NCI-H2196 treated with DMSO at 0.1 percent for 48 hours (cell line): ENCODE data around the gene SGTA.

ENCODE experiments used
- DNase-seq: peaks from one replicate; lab custom pipeline; 2025; ENCODE audit not compliant: unreplicated experiment; lab: John Stamatoyannopoulos, UW

Gene SGTA

DNA sequence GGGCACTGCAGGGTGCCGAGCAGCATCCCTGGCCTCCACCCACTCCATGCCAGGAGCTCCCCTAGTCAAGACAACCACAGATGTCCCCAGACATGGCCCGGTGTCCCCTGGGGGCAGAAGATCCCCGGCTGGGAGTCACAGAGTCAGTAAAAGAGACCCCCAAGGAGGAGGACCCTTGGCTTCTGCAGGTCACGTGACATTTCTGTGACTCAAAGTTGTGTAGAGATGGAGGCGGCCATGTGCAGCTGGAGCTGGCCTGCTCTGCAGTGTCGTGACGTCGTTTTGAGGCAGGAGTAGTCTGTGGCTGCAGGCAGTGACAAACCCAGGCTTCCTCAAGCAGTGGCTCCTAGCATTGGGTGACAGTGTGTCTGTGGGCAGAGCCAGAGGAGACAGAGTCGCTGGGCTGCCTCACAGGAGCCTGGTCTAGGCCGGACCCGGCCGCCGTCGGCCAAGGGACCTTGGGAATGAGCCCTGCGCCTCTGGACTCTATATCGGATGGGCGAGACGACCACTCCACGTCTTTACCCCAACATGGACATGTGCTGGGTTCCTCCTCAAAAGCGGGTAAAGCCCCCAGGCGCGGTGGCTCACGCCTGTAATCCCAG, 54.2 kb downstream of the SGTA start:
- no peak for DNase-seq

DNA sequence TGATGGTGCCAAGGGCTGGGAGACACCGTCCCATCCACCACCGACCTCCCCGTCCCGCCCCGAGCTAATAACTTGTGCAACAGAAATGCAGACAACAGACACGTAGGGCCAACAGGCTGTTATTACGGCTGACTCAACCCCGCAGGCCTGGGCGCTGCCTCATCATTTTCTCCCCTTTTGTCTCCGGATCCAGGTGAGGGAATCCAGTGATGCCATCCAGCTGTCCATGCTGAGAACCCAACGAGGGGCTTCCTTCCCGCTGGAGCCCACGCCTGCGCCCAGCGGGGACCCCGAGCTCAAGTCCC, 55.5 kb downstream of the SGTA start:
- no peak for DNase-seq

DNA sequence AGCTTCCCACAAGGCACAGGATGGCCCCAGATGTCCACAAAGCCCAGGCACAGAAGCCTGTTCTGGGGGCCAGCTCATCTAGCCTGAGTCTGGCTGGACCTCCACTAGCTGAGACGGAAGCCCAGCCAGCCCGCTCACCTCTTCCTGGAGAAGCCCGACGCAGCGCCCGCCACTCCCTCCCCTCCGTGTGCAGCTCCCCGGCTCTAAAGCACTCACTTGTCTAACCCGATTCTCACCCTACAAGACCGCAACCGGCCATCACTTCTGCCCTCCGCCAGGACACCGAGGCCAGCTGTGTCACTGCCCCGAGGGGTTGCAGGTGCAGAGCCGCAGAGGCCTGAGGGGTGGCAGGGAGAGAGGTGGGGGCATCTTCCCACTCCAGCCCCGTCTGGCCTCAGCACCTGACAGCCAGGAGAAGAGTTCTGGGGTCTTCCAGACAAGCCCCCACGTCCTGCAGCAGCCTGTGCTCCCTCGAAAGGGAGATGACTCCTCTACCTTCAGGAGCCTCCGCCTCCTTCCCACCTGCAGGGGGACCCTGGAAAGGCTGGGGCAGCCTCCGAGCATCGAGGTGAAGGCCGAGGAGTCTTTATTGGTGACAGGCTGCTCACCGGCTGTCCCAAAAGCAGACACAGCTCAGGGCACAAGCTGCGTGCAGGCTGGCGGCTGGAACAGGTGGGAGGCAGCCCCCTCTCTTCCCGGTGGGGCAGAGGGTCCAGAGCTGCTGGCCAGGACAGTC, 56.0 kb downstream of the SGTA start:
- no peak for DNase-seq

DNA sequence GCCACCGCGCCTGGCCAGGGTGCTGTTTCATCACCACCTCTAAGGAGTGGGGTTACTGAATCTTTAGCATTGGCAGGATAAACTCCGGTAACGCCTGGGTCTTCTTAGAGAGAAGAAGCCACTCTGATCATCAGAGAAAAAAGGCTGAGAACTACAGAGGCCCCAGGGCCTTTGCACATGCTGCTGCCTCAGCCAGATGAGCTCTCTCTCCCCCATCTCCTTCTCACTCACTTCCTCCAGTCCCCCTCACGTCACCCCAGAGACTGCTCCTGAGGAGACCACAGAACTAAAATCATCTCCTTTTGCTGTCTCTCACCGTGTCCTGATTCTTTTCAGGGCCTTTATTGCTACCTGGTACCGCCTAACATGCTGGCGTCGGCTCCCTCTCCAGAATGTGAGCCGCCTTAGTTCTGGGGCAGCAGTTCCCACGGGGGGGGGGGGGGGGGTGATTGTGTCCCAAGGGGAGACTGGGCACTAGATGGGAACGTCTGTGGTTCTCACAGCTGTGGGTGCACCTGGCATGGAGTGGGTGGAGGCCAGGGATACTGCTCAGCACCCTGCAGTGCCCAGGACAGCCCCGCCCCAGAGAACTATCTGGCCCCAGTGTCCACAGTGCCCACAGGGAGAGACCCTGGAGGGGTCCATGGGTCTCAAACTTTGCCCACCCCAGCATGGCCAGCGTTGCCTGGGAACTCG, 56.8 kb downstream of the SGTA start:
- no peak for DNase-seq

DNA sequence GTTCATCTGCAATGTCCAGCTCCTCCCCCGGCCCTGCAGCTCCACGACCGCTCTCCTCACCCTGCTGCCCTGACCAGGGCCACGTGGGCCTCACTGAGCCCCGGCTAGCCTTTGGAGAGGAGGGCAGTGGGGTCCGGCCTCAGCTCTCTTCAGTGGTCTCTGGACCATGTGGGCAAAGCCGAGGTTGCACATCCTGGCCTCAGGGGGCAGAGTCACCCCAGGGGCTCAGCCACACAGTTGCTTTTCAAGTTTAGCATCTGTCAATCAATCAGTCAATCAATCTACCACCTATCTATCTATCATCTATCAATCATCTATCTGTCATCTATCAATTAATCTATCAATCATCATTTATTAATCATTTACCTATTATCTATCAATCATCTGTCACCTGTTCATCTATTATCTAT, 58.9 kb downstream of the SGTA start:
- no peak for DNase-seq

DNA sequence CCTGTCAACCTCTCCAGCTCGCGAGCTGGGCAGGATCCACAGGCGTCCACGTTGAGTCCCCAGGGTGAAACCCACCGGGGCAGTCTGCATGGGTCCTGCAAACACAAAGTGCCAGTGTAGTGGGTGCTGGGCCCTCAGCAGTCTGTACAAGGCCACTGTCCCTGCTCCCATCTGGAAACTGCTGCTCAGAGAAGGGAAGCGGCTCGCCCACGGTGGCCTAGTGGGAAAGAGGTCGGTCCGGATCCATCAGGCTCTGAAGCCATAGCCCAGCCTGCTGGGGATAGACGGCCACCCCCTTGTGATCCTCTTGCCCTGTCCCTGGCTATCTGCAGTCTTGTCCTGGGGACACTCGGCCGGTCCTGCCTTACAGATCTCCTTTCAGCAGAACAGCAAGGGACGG, 59.3 kb downstream of the SGTA start:
- no peak for DNase-seq

DNA sequence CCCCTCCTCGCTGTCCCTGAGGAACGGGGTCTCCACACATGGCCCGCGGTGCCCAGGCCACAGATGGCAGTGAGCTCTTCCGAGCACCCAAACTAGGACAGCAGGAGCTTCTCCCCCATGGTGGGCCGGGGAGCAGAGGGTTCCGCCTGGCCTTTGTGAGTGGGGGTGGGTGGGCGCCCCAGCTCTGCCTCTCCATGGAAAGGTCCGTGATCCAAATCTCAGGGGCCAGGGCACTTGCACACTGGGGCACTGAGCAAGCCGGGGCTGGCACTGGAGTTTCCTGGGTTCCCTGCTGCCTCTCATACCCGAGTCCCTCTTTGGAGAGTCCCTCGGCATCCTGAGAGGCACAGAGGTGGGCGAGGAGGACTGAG, 59.7 kb downstream of the SGTA start:
- DNase-seq = no peak

- DNase-seq = no peak
Measured at GRCh38 chr19:2722541-2723344, 60.3 kb downstream of the SGTA start.

DNA sequence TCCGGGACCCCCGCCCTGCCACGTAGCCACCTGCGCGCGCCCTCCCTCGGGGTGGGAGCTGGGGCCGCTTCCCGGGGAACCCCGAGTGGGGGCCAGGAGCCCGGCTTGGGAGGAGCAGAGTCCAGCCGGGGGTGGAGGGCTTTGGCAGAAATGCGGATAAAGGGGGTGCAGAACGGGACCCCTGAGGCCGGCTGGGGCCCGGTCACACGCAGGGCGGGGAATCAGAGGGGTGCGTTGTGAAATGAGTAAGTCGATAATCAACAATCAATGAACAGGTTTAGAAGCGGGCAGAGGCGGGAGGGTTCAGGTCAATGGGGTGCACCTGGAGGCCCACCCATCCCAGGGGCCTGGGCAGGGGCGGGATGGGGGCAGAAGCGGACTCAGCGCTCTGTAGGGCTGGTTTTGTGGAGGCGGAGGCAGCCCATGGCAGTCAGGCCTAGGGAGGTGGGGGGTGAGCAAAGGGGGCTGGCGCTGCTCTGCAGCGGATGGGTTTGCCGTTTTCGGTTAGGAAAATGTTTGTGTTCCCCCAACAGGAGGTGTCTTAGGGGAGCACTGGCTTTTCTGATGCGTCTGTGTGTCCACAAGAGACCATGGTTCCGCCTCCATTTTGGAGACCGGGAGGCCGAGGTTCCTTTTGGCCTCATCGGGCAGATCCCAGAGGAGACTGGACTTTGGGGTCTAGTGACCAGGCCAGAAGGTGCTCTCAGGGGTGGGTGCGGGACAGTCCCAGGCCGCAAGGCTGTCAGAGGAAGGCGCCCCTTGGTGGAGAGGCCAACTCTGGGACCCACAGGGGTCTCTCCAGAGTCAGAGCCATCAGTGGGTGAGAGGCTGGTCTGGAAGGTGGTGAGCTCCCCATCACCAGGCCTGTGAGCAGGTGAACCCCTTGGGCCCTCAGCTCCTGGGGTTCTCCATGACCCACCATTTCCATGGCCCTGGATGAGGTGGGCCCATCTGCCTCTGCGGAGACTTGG, 61.2 kb downstream of the SGTA start:
- DNase-seq = no peak

- no peak for DNase-seq
Measured at GRCh38 chr19:2720777-2721569, 62.1 kb downstream of the SGTA start, which contains the start of gene DIRAS1. DIRAS1 (minus strand) TSS chr19:2721372; CDS start chr19:2717806, 3,566 bp downstream.

GRCh38 chr19:2719920-2720776, 62.9 kb downstream of the SGTA start:
- no peak for DNase-seq

DNA sequence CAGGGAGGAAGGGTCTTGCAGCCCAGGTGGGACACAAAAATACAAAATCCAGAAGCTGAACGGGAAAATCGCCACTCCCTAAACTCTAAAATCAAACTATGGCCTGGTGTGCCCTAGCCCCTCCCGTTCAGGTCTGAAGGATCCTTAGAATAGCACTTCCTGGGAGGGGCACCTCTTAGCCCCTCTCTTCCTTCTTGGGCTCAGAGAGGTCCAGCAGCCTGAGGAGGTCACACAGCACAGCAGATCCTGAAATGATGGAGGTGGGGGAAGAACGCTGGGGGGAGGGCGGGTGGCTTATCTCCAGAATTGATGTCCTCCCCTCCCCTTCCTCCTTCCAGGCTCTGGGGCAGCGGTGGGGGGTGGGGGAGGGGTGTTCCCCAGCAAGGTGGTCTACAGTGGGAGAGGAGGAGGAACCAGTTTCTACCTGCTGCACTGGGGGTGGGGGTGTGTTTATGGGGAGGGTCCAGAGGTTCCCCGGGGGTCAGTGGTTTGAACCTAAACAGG, 63.8 kb downstream of the SGTA start:
- DNase-seq = no peak

DNA sequence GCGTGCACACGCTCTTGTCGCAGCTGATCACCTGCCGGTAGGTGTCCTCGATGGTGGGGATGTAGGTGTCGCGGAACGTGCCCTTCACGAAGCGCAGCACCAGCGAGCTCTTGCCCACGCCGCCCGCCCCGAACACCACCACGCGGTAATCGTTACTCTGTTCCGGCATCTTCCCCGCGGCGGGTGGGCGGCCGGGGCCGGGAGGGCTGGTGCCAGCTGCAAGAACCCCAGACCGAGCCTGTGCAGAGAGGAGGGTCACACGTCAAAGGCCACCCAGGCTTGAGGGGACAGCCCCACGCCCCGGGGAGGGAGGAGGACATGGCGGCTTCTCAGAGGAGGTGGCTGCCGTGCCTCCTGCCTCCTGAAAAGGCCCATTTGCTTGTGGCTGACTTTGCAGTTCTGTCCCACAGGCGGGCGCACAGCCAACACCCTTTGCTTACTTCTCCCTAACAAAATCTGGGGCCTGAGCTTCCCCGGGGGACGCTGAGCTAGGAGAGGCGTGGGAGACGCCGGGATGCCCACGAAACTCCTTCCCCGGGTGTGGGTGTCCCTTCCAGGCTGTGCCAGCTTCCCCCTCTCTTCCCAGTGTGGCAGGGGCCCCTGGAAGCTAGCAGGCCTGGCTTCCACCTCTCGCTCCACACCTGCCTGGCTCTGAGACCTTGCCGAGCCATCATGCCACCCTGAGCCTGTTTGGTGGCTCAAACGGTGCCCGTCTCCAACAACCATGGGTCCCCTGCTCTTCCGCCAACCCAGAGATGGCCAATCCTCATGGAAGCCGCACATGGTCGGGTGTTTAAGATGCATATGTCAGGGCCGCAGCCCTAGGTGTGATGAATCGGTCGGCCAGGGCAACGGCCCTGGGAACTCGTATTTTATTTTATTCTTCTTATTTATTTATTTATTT, 65.2 kb downstream of the SGTA start:
- no peak for DNase-seq

DNA sequence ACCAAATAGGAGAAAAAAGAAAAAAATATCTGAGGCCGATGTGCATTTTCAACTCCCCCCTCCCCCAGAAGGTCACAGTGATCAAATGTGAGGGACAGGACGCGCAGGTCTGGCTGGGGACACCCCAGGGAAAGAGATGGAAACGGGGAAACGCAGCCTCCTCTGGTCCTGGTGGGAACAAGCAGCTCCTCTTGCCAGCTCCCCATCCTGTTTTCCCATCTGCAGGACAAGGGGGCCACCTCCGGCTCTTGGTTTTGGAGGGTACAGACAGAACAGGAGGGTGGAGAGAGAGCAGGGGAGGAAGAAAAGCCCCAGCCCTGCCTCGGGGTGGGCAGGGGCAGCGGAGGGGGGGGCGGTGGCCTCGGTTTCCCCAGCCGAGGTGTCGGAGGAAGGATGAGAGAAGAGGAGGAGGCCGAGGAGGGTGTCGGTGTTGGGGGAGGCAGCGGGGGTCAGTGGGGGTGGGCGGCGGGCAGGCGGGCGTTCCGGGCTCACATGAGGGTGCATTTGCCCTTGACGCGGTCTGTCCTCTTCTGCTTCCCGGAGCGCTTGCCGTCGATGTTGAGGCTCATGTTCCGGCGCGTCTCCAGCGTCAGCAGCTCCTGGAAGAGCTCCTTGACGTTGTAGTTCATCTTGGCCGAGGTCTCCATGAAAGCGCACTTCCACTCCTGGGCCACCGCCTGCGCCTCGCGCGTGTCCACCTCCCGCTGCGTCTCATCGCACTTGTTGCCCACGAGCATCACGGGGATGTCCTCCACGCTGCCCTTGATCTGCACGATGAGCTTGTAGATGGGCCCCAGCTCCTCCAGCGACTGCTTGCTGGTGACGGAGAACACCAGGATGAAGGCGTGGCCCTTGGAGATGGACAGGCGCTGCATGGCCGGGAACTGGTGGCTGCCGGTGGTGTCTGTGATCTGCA, 66.1 kb downstream of the SGTA start:
- DNase-seq = no peak

- no peak for DNase-seq
Measured at GRCh38 chr19:2716275-2716650, 66.8 kb downstream of the SGTA start.

GRCh38 chr19:2715470-2716274, 67.4 kb downstream of the SGTA start:
- DNase-seq = no peak
